C1 segment of cervical spinal cord (tissue), 14 donors: ENCODE data around the gene TCP1.
A peak's percentile ranks its signal among the peaks of the same experiment; 100 is the strongest.
"Not testable (repeated sequence)": the region's sequence is repeated elsewhere in the genome, so short reads cannot be mapped to it uniquely, and the experiment has no call there.

Experiments
- DNase-seq, 14 donors: peaks; one replicate each; lab custom pipeline; 2025; lab: John Stamatoyannopoulos, UW

Gene TCP1

DNA sequence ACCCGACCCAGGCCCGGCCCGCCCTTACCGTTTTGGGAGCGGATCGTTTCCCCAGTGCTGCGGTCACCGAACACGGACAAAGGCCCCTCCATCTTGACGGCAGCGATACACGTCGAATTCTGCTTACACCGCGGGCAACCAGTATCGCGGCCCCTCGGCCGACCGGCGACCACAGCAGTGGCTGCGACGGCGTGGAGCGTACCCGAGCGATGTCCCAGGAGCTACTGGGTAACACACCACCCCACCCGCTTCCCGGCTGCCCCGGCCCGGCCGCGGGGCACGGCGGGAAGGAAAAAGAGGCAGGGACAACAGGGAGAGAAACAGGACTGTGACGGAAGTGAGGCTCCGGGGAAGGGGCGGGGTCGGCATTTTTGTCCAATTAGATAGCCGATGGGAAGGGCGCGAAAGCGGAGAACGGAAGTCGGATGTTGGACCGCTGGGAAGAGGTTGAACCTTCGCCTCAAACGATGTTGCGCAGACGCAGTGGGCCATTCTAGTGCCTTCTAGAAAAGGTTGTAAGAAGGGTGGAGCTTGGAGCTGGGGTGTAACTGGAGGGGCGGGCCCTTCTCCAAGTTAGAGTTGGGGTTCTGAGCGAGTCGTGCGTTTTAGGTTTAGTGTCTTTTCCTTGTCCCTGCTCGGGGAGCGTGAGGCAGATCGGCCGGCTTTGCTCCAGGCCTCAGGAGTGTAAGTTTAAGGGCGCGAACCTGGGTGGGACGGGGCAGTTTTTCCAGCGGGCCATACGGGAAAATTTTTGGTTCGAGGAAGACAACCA lies at the start of gene TCP1:
Gene TCP1, minus strand, starts transcription at position 226 of the 772 bp plus-strand sequence. Its CDS starts 134 bp downstream, at position 92.
- DNase-seq: peak; percentile 91 to 100 (median 99)

DNA sequence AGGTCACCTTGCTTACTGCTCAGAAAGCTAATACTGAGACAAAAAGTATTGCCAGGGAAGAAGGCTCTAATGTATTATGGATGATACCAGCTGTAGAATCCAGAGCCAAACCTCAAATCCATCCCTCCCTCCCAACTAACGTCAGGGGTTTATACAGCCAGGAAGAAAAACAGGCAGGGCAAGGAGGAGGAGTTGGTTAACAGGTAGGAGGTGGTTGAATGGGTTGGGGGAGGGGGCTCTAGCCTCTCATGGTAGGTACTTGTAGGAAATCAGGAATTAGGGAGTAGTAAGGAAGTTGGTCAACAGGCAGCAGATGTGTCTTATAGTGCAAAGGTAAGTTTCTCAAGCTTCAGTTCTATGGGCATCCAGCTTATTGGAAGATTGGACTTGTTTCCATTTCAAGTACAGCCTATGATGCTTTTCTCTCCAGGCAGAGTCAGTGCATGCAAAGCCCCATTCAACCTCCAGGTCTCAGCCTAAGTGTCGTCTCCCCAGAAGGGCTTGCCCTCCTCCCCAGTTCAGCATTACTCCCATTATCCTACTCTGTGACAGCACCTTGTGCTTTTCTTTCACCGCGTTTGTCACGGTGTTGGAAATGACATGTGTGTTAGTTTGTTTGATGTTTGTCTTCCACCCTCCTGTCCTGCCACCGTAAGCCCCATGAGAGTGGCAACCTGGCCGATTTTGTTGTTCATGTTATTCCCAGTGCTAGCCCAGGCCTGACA lies 48.8 kb upstream of the TCP1 start:
- no peak for DNase-seq

DNA sequence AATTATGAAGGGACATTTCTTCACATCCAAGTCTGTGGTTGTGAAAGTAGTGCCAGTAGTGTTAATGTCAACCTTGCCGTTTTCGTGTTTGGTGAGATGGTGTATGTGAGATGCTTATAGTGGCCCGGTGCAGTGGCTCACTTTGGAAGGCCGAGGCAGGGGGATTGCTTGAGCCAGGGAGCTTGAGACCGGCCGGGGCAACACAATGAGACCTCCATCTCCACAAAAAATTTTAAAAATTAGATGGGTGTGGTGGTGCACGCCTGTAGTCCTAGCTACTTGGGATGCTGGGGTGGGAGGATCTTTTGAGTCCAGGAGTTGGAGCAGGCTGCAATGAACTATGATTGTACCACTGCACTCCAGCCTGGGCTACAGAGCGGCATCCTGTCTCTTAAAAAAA lies 48.1 kb upstream of the TCP1 start:
- DNase-seq: no peak

DNA sequence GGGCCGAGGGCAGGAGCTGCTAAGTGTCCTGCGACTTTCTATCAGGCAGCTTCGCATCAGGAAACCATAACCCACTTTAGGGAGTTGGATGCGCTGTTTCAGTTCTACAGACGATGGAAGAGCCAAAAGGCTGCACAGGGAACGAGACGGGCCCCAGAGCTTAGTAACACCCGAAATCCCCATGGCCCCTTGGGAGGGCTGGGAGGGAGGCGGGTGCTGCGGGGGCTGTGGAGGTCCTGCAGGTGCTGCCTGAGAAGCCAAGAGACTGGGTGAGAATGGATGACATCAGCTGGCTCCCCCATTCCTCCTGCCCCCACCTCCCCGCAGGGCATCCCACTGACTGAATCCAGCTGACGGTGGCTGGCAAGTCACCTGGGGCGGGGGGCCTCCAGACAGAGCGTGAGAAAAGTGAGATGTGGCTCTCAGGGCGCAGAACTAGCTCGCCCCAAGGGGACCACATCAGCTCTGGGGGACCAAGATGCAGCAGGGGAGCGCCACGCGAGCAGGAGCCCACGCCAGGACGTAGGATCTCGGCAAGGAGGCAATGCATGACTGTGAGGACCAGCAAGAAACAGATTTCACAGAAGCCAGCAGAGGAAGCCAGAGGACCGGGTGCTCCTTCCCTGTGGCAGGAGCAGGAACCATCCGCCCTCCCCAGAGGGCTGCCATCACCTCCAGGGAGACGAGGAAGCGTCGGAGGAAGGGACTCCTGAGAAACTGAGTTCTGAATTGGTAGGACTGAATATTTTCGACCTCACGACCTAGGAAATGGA lies 47.5 kb upstream of the TCP1 start:
- no peak for DNase-seq

DNA sequence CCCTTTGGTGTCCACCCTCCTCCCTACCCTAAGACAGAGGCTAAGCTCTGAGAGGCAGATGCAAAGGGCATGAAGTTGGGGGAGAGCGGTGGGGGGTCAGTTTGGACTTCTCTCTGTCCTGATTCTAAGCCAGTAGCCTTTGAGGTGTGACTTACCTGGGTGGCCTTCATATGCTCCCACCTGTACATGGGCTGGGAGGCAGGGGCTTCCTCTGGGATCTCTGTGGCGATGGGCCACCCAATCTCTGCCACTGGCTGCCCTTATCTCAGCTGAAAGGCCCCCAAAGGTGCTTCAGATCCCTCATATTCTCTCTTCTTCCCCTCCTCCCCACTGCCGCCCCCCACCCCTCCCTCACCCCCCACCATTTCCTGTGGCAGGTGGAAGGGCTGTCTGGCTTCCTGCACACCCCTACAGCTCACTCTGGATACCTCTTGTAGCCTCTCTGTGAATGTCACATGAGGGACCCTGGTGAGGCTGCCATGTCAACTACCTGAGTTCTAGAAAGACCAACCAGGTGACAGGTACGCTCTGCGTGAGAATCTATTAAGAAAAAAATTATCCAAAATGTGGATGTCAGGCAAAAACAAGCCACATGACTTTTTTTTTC lies 44.7 kb upstream of the TCP1 start:
- DNase-seq: no peak

DNA sequence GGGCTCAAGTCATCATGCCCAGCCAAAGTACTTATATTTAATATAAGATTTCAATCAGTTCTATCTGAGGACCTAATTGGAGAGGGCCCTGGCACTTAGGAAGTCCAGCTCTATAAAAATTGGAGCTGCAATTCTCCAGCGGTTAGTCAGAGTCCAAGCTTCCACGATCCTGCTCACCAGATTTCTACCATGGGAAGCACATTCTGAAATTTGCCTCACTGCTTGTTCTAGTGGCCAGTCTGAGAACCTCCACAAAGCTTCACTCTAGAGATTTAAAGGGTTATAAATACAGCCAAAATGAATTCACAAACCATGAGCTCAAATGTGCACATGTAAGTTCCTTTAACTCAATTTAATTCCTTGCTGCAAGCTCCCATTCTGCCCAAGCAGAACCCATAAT lies 44.2 kb upstream of the TCP1 start:
- DNase-seq: no peak

DNA sequence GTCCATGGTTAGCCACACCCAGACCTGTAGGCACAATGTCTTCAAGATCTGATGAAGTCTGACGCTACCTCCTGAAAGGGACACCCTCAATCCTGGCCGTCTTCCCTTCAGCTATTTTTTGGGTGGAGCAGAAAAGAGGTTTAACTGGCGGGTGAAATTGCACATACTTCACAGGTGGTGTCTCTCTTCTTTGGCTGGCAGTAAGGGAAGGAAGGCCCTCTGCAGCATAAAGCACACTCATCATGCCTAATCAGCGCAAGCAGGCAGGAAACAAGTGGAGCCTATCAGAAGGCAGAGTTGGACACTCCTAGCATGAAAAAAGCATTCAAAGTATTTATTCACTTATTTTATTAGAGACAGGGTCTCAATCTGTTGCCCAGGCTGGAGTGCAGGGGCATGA lies 43.5 kb upstream of the TCP1 start:
- no peak for DNase-seq

DNA sequence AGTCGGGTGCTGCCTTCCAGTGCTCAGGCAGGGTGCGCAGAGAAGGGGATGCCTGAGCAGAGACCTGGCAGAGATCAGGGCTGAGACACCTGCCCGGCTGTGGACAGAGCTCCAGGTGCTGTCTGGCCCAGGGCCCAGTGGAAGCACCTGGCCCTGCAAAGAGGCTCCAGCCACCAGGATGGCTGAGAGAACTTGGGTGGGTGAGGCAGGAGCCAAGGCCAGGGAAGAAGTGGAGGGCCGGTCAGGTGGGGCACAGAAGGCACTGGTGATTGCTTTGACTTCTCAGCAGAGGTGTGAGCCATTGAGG lies 41.9 kb upstream of the TCP1 start:
- DNase-seq: no peak

DNA sequence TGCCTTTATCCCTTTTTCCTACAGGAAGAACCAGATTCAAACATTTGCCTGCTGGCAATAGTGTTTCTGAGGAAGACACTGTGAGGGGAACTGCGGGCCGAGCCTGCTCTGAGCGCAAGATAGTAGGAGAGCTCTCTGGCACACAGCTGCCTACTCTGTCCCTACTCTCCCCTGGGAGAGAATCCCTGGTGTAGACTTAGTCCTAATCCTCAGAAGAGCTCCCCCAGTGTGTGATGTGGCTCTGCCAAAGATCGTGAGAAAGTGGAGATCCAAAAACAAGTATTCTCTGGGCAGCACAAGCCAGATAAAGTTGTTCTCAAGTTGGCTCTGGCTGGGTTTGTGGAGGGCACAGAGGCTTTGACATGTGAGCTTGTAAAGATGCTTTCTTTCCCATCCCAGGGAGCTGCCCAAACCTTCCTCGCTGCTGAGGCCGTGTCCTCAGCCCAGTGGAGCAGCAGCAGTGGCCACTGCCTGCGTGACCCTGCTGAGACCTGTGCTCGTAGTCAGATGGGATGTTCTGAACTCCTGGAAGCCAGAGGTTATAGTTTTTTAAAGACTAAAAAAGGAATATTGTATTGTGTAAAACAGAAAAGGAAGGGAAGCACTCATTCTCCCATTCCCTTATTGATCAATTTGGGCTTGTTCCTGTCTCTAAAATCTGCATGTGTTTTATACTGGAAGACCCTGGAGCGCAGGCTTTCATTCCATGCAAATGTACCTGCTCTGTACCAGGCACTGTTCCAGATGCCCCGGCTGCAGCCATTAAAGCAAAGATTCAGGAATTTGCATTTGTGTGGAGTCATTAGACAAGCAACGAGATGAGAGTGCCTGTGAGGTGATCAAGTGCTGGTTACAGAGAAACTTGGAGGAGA lies 41.3 kb upstream of the TCP1 start:
- DNase-seq: no peak

DNA sequence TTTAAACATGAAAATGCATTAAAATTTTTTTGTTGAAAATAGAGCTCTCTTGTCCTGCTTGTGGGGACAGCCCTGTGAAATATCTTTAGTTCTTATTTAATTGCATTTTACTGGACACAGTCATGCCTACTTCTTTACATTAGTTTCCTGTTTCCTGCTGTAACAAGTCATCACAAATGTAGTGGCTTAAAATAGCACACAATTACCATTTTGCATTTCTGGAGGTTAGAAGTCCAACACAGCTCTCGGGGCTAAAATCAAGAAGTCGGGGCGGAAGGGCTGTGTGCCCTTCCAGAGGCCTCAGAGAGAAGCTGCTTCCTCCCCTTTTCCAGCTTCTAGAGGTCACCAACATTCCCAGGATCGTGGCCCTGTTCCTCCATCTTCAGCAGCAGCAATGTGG lies 40.1 kb upstream of the TCP1 start:
- no peak for DNase-seq

DNA sequence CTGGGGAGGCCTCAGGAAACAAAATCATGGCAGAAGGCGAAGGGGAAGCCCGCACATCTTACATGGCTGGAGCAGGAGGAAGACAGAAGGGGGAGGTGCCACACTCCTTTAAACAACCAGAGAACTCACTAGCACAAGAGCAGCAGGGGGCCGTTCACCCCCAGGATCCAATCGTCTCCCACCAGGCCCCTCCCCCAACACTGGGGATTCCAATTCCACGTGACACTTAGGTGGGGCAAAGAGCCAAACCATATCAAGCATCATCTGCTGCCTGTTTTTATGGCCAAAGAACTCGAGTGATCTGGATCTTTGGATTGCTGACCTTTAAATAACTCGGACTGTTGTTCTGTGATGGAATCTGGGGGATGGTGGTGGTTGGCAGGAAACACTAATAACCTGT lies 38.7 kb upstream of the TCP1 start:
- no peak for DNase-seq

DNA sequence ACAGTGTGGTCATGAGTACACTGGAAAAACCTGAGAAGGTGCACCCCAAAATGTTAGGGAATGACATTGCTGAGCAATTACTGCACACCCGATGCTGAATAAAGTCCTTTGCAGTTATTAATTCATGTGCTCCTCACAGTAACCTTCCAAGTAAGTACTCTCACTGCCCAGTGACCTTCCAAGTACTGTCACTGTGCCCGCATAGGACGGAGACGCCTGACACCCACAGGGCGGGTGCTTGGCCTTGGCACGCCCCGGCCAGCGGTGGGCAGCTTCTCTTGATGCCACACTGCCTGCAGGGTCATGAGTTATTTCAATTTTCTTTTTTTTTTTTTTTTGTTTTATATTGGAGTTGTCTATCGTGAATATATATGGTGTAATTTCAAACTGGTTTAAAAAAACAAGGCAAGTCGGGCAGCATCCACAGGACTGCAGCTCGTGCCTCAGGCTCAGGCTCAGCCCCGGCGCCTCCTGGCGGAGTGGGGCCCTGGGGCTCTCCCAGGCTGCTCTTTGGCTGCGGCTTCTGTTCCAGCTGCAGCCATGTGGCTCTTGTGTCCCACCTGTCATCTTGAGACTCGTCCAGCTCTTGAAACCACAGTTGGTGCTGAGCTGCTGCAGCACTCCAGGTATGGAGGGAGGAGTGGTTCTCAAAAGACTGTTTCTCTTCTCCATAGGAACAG lies 37.7 kb upstream of the TCP1 start:
- DNase-seq: peak in 1 of 14 donors; percentile 15

DNA sequence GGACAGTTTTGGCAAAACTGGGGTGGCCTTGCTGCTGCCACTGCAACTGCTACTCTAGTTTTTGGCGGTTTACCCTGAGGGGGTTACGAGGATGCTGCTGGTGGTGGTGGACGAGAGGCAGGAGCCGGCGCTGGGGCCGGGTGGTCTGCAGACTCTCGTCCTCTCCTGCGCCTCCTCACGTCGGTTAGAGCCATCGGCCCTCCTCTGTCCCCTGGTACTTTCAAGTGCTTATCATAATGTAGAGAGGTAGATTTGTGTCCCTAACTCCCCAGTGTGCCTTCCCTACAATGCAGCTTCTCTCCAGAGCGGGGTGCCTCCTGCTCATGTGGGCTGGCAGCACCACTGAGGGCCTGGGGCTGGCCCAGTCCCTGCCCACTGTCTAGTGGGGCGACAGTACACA lies 36.6 kb upstream of the TCP1 start:
- no peak for DNase-seq

DNA sequence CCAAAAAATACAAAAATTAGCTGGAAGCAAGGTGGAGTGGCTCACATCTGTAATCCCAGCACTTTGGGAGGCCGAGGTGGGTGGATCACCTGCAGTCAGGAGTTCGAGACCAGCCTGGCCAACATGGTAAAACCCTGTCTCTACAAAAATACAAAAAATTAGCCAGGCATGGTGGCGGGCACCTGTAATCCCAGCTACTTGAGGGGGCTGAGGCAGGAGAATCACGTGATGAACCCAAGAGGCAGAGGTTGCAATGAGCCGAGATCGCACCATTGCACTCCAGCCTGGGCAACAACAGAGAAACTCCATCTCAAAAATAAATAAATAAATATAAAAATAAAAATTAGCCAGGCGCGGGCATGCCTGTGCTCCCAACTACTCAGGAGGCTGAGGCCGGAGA lies 35.3 kb upstream of the TCP1 start:
- not testable (repeated sequence) for DNase-seq

DNA sequence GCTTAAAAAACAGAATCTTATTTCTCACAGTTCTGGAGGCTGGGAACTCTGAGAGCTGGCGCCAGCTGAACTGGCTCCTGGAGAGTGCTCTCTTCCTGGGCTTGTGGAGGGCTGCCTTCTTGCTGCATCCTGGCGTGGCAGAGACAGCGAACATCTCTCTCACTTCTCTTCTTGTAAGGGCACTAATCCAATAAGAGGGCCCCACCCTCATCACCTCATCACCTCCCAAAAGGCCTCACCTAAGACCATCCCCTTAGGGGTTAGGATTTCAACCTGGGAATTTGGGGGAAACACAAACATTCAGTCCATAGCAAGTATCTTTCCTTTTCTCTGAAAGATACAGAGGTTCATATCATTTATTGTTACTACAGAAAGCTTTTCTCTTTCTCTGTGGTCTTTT lies 34.6 kb upstream of the TCP1 start:
- no peak for DNase-seq

DNA sequence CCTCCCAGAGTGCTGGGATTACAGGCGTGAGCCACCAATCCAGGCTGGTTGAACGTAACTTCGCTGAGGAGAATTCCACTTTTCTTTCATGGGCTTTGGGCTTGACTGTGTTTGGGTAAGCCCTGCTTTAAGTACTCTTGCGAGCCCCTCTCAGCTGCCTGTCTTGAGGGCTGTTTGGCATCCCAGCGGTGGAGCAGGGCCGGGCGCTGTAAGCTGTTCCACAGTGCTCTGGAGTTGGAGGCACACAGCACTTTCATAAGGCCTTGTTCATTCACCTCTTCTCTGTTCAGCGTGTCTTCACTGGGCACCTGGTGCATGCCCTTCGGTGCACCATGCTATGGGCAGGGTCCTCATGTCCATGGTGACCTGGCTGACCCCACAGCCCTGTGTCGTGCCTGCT lies 32.3 kb upstream of the TCP1 start:
- DNase-seq: no peak

DNA sequence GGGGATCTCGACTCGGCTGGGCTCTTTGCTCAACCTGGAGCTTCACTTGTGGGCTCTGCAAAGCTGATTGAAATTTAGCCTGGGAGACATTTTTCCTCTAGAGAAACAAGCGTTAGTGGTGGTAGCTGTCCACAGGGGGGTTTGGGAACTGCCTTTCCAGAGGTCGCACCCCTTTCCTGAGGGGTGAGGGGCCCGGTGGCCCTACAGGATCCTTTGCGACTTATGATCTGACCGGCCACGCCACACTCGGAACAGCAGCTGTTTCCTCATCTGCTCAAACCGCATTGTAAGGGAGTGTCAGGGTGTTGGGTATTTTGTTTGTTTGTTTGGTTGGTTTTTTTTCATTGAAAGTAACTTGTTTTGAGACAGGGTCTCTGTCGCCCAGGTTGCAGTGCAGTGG lies 31.7 kb upstream of the TCP1 start:
- DNase-seq: no peak

DNA sequence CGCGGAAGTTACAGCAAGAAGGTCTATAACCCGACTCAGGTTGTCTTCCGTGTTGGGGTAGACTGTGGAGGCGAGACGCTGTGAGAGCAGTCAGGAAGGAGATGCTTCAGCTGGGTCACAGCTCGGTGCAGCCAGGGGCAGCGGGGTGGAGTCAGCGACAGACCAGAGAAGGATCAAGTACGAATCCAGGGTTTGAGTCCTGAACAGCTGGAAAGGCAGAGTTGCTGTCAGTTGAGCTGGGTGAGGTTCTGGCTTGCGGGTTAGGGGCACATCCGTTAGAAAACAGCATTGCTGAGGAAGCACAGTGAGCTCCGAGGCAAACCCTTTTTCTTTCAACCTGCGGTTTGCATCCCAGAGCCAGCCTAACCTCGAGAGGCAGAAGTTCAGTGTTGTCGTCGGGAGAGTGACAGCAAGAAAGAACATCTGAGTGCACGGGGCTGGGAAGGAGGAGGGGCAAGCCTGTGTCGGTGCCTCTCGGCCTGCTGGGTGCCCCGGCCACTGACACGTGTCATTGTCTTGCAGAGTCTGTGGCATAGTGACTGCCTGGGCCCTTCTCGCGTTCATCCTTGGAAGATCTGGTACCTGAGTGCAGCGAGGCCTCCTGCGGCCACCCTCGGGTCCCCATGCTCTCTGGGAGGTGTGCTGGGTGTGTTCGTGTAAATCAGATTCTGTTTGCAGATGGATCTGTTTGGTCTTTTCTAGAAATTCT lies 30.7 kb upstream of the TCP1 start:
- DNase-seq: no peak

DNA sequence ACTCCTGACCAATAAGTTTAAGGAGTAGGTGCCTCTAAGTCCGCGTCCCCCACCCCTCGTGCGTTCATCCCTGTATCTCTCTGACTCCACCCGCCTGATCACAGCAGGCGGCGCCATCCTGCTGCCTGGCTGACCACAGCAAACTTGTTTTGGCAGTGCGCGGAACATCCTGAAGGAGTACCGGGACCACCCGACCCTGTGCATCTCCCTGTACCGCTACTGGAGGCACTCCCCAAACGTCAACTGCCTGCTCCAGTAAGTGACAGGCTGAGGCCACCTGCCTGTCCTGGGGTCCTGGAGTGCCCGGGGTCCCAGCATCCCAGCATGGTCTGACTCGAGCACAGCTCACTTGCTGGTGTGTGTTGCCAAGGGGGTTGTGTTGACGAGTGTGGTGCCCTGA lies 29.7 kb upstream of the TCP1 start:
- no peak for DNase-seq
